Esophagus (tissue), 2 donors: ENCODE measurements around the gene PALMD. TPM values are rescaled to one million over a fixed set of nuclear protein-coding genes. Genes with fewer than 3 reads are reported as not detected.

Experiments
- H3K27ac ChIP-seq, 2 donors: one replicate each; pipeline ENCODE4 v1.5.1; 2013; ENCODE audit warnings: low read depth in 2 of 2, mild to moderate bottlenecking in 2 of 2, inconsistent platforms in 1 of 2, low read length in 1 of 2, moderate library complexity in 1 of 2
- H3K27me3 ChIP-seq, 2 donors: one replicate each; pipeline ENCODE4 v1.6.1; 2013; ENCODE audit warnings: low read length in 2 of 2, control low read depth in 1 of 2, mild to moderate bottlenecking in 1 of 2; ENCODE audit not compliant: insufficient read depth in 2 of 2, control insufficient read depth in 1 of 2
- H3K36me3 ChIP-seq, 2 donors: one replicate each; pipeline ENCODE4 v1.6.1; 2013; ENCODE audit warnings: low read length in 1 of 2; ENCODE audit not compliant: control insufficient read depth in 2 of 2, insufficient read depth in 2 of 2
- H3K4me1 ChIP-seq, 2 donors: one replicate each; pipeline ENCODE4 v1.6.1; 2013; ENCODE audit warnings: low read length in 1 of 2; ENCODE audit not compliant: control insufficient read depth in 2 of 2, insufficient read depth in 2 of 2
- H3K4me3 ChIP-seq, 2 donors: one replicate each; pipeline ENCODE4 v1.5.1; 2013; ENCODE audit warnings: low read length in 2 of 2, mild to moderate bottlenecking in 2 of 2, low read depth in 1 of 2, moderate library complexity in 1 of 2
- H3K9me3 ChIP-seq, 2 donors: one replicate each; pipeline ENCODE4 v1.6.1; 2013; ENCODE audit warnings: mild to moderate bottlenecking in 2 of 2, low read depth in 1 of 2, low read length in 1 of 2, moderate library complexity in 1 of 2; ENCODE audit not compliant: control insufficient read depth in 2 of 2, insufficient read depth in 1 of 2
- WGBS, 2 donors: extraction: QIAGEN DNeasy Blood & Tissue Kit; methylation state at CpG; one replicate each; pipeline ENCODE4 v1.1.7; 2013; 5-methylcytosine and 5-hydroxymethylcytosine counted together
- polyA plus RNA-seq, 2 donors: library from polyadenylated mRNA; stranded (reverse); fragments of 200-250 nt; gene quantifications; one replicate each; pipeline ENCODE4 v1.2.3, GENCODE V29; 2013
- donor health status: healthy with polysubstance abuse.
- donor health status: Bipolar disorder and iron deficiency.

The PALMD gene
- polyA plus RNA-seq, 2 donors: 18.3 to 35.9 TPM

- H3K27ac ChIP-seq: no peak overlapping the region
- H3K4me1 ChIP-seq: no peaks in the 10 kb centered on the region
- H3K9me3 ChIP-seq: peaks cover 0 to 4% of the 10 kb centered on the region in 2 donors
- H3K27me3 ChIP-seq: no peaks in the 10 kb centered on the region
- peaks cover 0 to 5% of the 10 kb centered on the region in 2 donors for H3K36me3 ChIP-seq
- H3K4me3 ChIP-seq: no peak overlapping the region
Observed at GRCh38 chr1:99702221-99702620, 56.3 kb downstream of the PALMD start.

GRCh38 chr1:99704356-99704816 is 58.5 kb downstream of the PALMD start:
- Histone ChIP-seq H3K9me3 (peaks cover 0 to 4% of the 10 kb centered on the region in 2 donors), H3K4me3 (no peak overlapping the region), H3K27me3 (no peaks in the 10 kb centered on the region), H3K36me3 (peaks cover 0 to 7% of the 10 kb centered on the region in 2 donors), H3K4me1 (no peaks in the 10 kb centered on the region), H3K27ac (no peak overlapping the region)
- 76 to 81% methylated on average over 17 of the region's 17 CpGs for WGBS, 2 donors

- no peak overlapping the region for H3K4me3 ChIP-seq
- no peaks in the 10 kb centered on the region for H3K27me3 ChIP-seq
- no peaks in the 10 kb centered on the region for H3K4me1 ChIP-seq
- H3K27ac ChIP-seq: no peak overlapping the region
- peaks cover 0 to 7% of the 10 kb centered on the region in 2 donors for H3K36me3 ChIP-seq
- H3K9me3 ChIP-seq: peaks cover 0 to 4% of the 10 kb centered on the region in 2 donors
Observed at GRCh38 chr1:99705385-99705784, 59.5 kb downstream of the PALMD start.

GRCh38 chr1:99707535-99708142 is 61.7 kb downstream of the PALMD start:
- 23 to 25% methylated on average over 4 of the region's 4 CpGs for WGBS, 2 donors

GRCh38 chr1:99710994-99711393 is 65.1 kb downstream of the PALMD start:
- no peaks in the 10 kb centered on the region for H3K27me3 ChIP-seq
- 92 to 94% methylated on average over 4 of the region's 4 CpGs for WGBS, 2 donors
- no peaks in the 10 kb centered on the region for H3K9me3 ChIP-seq
- H3K4me3 ChIP-seq: no peak overlapping the region
- peaks cover under 1 to 8% of the 10 kb centered on the region in 2 donors for H3K36me3 ChIP-seq
- H3K27ac ChIP-seq: no peak overlapping the region
- no peaks in the 10 kb centered on the region for H3K4me1 ChIP-seq

More at GRCh38 chr1:99707535-99708142, 61.7 kb downstream of the PALMD start:
- Histone ChIP-seq H3K27ac (no peak overlapping the region), H3K9me3 (peaks cover 0 to 4% of the 10 kb centered on the region in 2 donors), H3K36me3 (peaks cover 0 to 9% of the 10 kb centered on the region in 2 donors), H3K4me1 (no peaks in the 10 kb centered on the region), H3K4me3 (no peak overlapping the region), H3K27me3 (no peaks in the 10 kb centered on the region)

GRCh38 chr1:99713006-99713405 is 67.1 kb downstream of the PALMD start:
- peaks cover 4 to 8% of the 10 kb centered on the region in 2 donors for H3K36me3 ChIP-seq
- no peaks in the 10 kb centered on the region for H3K27me3 ChIP-seq
- H3K27ac ChIP-seq: no peak overlapping the region
- no peak overlapping the region for H3K4me3 ChIP-seq
- no peaks in the 10 kb centered on the region for H3K4me1 ChIP-seq
- H3K9me3 ChIP-seq: no peaks in the 10 kb centered on the region
- 96 to 99% methylated on average over 2 of the region's 2 CpGs for WGBS, 2 donors

- H3K4me3 ChIP-seq: no peak overlapping the region
- H3K27me3 ChIP-seq: no peaks in the 10 kb centered on the region
- peaks cover 4% of the 10 kb centered on the region in 2 donors for H3K36me3 ChIP-seq
- H3K4me1 ChIP-seq: no peaks in the 10 kb centered on the region
- no peak overlapping the region for H3K27ac ChIP-seq
- 95 to 96% methylated on average over 1 of the region's 1 CpG for WGBS, 2 donors
- H3K9me3 ChIP-seq: no peaks in the 10 kb centered on the region
Observed at GRCh38 chr1:99717005-99717404, 71.1 kb downstream of the PALMD start.

- Histone ChIP-seq H3K27me3 (no peaks in the 10 kb centered on the region), H3K36me3 (peaks cover 2% of the 10 kb centered on the region in 2 donors), H3K4me1 (no peaks in the 10 kb centered on the region), H3K4me3 (no peak overlapping the region), H3K27ac (no peak overlapping the region), H3K9me3 (no peaks in the 10 kb centered on the region)
- WGBS, 2 donors: 91 to 95% methylated on average over 3 of the region's 3 CpGs
Observed at GRCh38 chr1:99723251-99723650, 77.3 kb downstream of the PALMD start.

- H3K36me3 ChIP-seq: peaks cover 2% of the 10 kb centered on the region in 2 donors
- no peaks in the 10 kb centered on the region for H3K9me3 ChIP-seq
- H3K27me3 ChIP-seq: no peaks in the 10 kb centered on the region
- no peak overlapping the region for H3K4me3 ChIP-seq
- 64 to 67% methylated on average over 4 of the region's 4 CpGs for WGBS, 2 donors
- H3K27ac ChIP-seq: no peak overlapping the region
- no peaks in the 10 kb centered on the region for H3K4me1 ChIP-seq
Observed at GRCh38 chr1:99725996-99726395, 80.1 kb downstream of the PALMD start.

- no peaks in the 10 kb centered on the region for H3K27me3 ChIP-seq
- no peaks in the 10 kb centered on the region for H3K9me3 ChIP-seq
- no peak overlapping the region for H3K4me3 ChIP-seq
- no peak overlapping the region for H3K27ac ChIP-seq
- WGBS, 2 donors: 90 to 96% methylated on average over 1 of the region's 1 CpG
- H3K4me1 ChIP-seq: no peaks in the 10 kb centered on the region
- H3K36me3 ChIP-seq: peaks cover 2% of the 10 kb centered on the region in 2 donors
Observed at GRCh38 chr1:99726407-99726806, 80.5 kb downstream of the PALMD start.
